Measurements from ENCODE around the gene DNAH1.

DNAH1 gene

GRCh38 chr3:52440671-52441070 is 124.6 kb downstream of the DNAH1 start:
- no peak overlapping the region for H3K4me3 ChIP-seq (ENCODE audit: insufficient read depth, low read length, poor library complexity, severe bottlenecking)
- H3K4me2 ChIP-seq (ENCODE audit: low read depth, low read length, poor library complexity, severe bottlenecking), result no peak overlapping the region
- H3K27me3 ChIP-seq (ENCODE audit: low read length), result no peaks in the 10 kb centered on the region

GRCh38 chr3:52441091-52441771 is 125.1 kb downstream of the DNAH1 start:
- no peaks in the 10 kb centered on the region for H3K27me3 ChIP-seq (ENCODE audit: low read length)
- no peaks in the 10 kb centered on the region for H3F3A ChIP-seq (ENCODE audit: insufficient read depth)
- TF ChIP-seq EZH2phosphoT487 (conservative IDR thresholded peaks at IDR 0.05; ENCODE audit: low read length) (no peak), CTCF (IDR thresholded peaks at IDR 0.05; ENCODE audit: insufficient read depth, low read length, poor library complexity, severe bottlenecking) (no peak)
- H3K79me2 ChIP-seq (ENCODE audit: insufficient read depth, low read length), result no peaks in the 10 kb centered on the region
- no peak overlapping the region for H3K4me2 ChIP-seq (ENCODE audit: low read depth, low read length, poor library complexity, severe bottlenecking)
- no peak overlapping the region for H3K4me3 ChIP-seq (ENCODE audit: insufficient read depth, low read length, poor library complexity, severe bottlenecking)
- no peak overlapping the region for H3K9ac ChIP-seq (ENCODE audit: low read length)
- H3K9me3 ChIP-seq (ENCODE audit: insufficient read depth, low read length), result no peaks in the 10 kb centered on the region
- no peaks in the 10 kb centered on the region for H3K9me2 ChIP-seq (replicated peaks; ENCODE audit: insufficient read depth, low read length)
- H3K27ac ChIP-seq (ENCODE audit: low read depth, low read length), result no peak overlapping the region
- no peaks in the 10 kb centered on the region for H3K36me3 ChIP-seq (ENCODE audit: low read length)
- H4K20me1 ChIP-seq (ENCODE audit: low read depth, low read length), result no peaks in the 10 kb centered on the region
- H2AFZ ChIP-seq (ENCODE audit: low read depth, low read length, severe bottlenecking), result no peak overlapping the region

More at GRCh38 chr3:52440671-52441070, 124.6 kb downstream of the DNAH1 start:
- Histone ChIP-seq H2AFZ (ENCODE audit: low read depth, low read length, severe bottlenecking) (no peak overlapping the region), H4K20me1 (ENCODE audit: low read depth, low read length) (no peaks in the 10 kb centered on the region), H3K9me2 (replicated peaks; ENCODE audit: insufficient read depth, low read length) (no peaks in the 10 kb centered on the region), H3K36me3 (ENCODE audit: low read length) (no peaks in the 10 kb centered on the region), H3K79me2 (ENCODE audit: insufficient read depth, low read length) (no peaks in the 10 kb centered on the region), H3K9me3 (ENCODE audit: insufficient read depth, low read length) (no peaks in the 10 kb centered on the region), H3K9ac (ENCODE audit: low read length) (no peak overlapping the region), H3F3A (ENCODE audit: insufficient read depth) (no peaks in the 10 kb centered on the region), H3K27ac (ENCODE audit: low read depth, low read length) (no peak overlapping the region)
- TF ChIP-seq CTCF (IDR thresholded peaks at IDR 0.05; ENCODE audit: insufficient read depth, low read length, poor library complexity, severe bottlenecking) (no peak), EZH2phosphoT487 (conservative IDR thresholded peaks at IDR 0.05; ENCODE audit: low read length) (no peak)

- Histone ChIP-seq H3K9me2 (replicated peaks; ENCODE audit: insufficient read depth, low read length) (no peaks in the 10 kb centered on the region), H3K36me3 (ENCODE audit: low read length) (no peaks in the 10 kb centered on the region), H3K4me2 (ENCODE audit: low read depth, low read length, poor library complexity, severe bottlenecking) (no peak overlapping the region), H4K20me1 (ENCODE audit: low read depth, low read length) (no peaks in the 10 kb centered on the region), H3K79me2 (ENCODE audit: insufficient read depth, low read length) (no peaks in the 10 kb centered on the region), H3K9me3 (ENCODE audit: insufficient read depth, low read length) (no peaks in the 10 kb centered on the region), H3K9ac (ENCODE audit: low read length) (no peak overlapping the region), H3F3A (ENCODE audit: insufficient read depth) (no peaks in the 10 kb centered on the region), H2AFZ (ENCODE audit: low read depth, low read length, severe bottlenecking) (no peak overlapping the region), H3K27me3 (ENCODE audit: low read length) (no peaks in the 10 kb centered on the region), H3K4me3 (ENCODE audit: insufficient read depth, low read length, poor library complexity, severe bottlenecking) (no peak overlapping the region), H3K27ac (ENCODE audit: low read depth, low read length) (no peak overlapping the region)
- TF ChIP-seq EZH2phosphoT487 (conservative IDR thresholded peaks at IDR 0.05; ENCODE audit: low read length), result no peak
- no peak for TF ChIP-seq CTCF (IDR thresholded peaks at IDR 0.05; ENCODE audit: insufficient read depth, low read length, poor library complexity, severe bottlenecking)
Measured at GRCh38 chr3:52441772-52442332, 125.7 kb downstream of the DNAH1 start.

Data from SU-DHL-6 (cell line).